Measurements from ENCODE around the gene CKAP2L.

- no peak for TF ChIP-seq CTCF (IDR thresholded peaks at IDR 0.05; ENCODE audit: poor library complexity, severe bottlenecking)
- TF ChIP-seq POLR2AphosphoS5 (IDR thresholded peaks at IDR 0.05), result no peak
- no peak for TF ChIP-seq TAF1 (IDR thresholded peaks at IDR 0.05; ENCODE audit: low read depth)
- TF ChIP-seq REST (IDR thresholded peaks at IDR 0.05; ENCODE audit: borderline replicate concordance), result no peak
- no peak for TF ChIP-seq EZH2 (IDR thresholded peaks at IDR 0.05; ENCODE audit: borderline replicate concordance, insufficient read depth, low read length, poor library complexity, severe bottlenecking)
- TF ChIP-seq RAD21 (conservative IDR thresholded peaks at IDR 0.05), result no peak
- no peak for TF ChIP-seq EP300 (conservative IDR thresholded peaks at IDR 0.05; ENCODE audit: poor library complexity, severe bottlenecking)
Measured at GRCh38 chr2:112737542-112738232, 26.7 kb downstream of the CKAP2L start.
